ENCODE data around the gene RPRD1B.

The RPRD1B gene

GRCh38 chr20:38001173-38001875 is 32.2 kb upstream of the RPRD1B start:
- no peak overlapping the region for H3K4me2 ChIP-seq (ENCODE audit: low read length)
- peaks cover 4% of the 10 kb centered on the region for H3K4me1 ChIP-seq
- H2AFZ ChIP-seq, result no peak overlapping the region
- no peaks in the 10 kb centered on the region for H3K9me3 ChIP-seq (ENCODE audit: control insufficient read depth, low read length)
- H3K9ac ChIP-seq, result no peak overlapping the region
- H3K4me3 ChIP-seq (ENCODE audit: low read depth, low read length), result no peak overlapping the region
- no peak overlapping the region for H3K27ac ChIP-seq
- H3K36me3 ChIP-seq (ENCODE audit: control insufficient read depth, insufficient read depth, low read length), result no peaks in the 10 kb centered on the region
- no peak for TF ChIP-seq CTCF (IDR thresholded peaks at IDR 0.05)
- H3K79me2 ChIP-seq, result no peaks in the 10 kb centered on the region
- no peaks in the 10 kb centered on the region for H3K27me3 ChIP-seq (ENCODE audit: control insufficient read depth, insufficient read depth, low read length)

GRCh38 chr20:38001981-38002380 is 31.6 kb upstream of the RPRD1B start:
- no peaks in the 10 kb centered on the region for H3K27me3 ChIP-seq (ENCODE audit: control insufficient read depth, insufficient read depth, low read length)
- TF ChIP-seq CTCF (IDR thresholded peaks at IDR 0.05), result no peak
- no peaks in the 10 kb centered on the region for H3K36me3 ChIP-seq (ENCODE audit: control insufficient read depth, insufficient read depth, low read length)
- no peaks in the 10 kb centered on the region for H3K9me3 ChIP-seq (ENCODE audit: control insufficient read depth, low read length)
- H3K4me1 ChIP-seq, result no peaks in the 10 kb centered on the region
- no peak overlapping the region for H3K27ac ChIP-seq
- H3K4me2 ChIP-seq (ENCODE audit: low read length), result no peak overlapping the region
- H3K4me3 ChIP-seq (ENCODE audit: low read depth, low read length), result no peak overlapping the region
- no peak overlapping the region for H2AFZ ChIP-seq
- H3K9ac ChIP-seq, result no peak overlapping the region
- H3K79me2 ChIP-seq, result no peaks in the 10 kb centered on the region

GRCh38 chr20:38002422-38002821 is 31.1 kb upstream of the RPRD1B start:
- Histone ChIP-seq H3K9me3 (ENCODE audit: control insufficient read depth, low read length) (no peaks in the 10 kb centered on the region), H3K36me3 (ENCODE audit: control insufficient read depth, insufficient read depth, low read length) (no peaks in the 10 kb centered on the region), H3K4me3 (ENCODE audit: low read depth, low read length) (no peak overlapping the region), H3K79me2 (no peaks in the 10 kb centered on the region), H2AFZ (no peak overlapping the region), H3K27ac (no peak overlapping the region), H3K4me1 (no peaks in the 10 kb centered on the region), H3K27me3 (ENCODE audit: control insufficient read depth, insufficient read depth, low read length) (no peaks in the 10 kb centered on the region), H3K4me2 (ENCODE audit: low read length) (no peak overlapping the region), H3K9ac (no peak overlapping the region)
- TF ChIP-seq CTCF (IDR thresholded peaks at IDR 0.05), result no peak

GRCh38 chr20:38004416-38004815 is 29.1 kb upstream of the RPRD1B start:
- H3K27ac ChIP-seq, result no peak overlapping the region
- H3K4me2 ChIP-seq (ENCODE audit: low read length), result no peak overlapping the region
- H3K9ac ChIP-seq, result no peak overlapping the region
- no peak overlapping the region for H3K4me3 ChIP-seq (ENCODE audit: low read depth, low read length)
- H3K27me3 ChIP-seq (ENCODE audit: control insufficient read depth, insufficient read depth, low read length), result no peaks in the 10 kb centered on the region
- H2AFZ ChIP-seq, result no peak overlapping the region
- TF ChIP-seq CTCF (IDR thresholded peaks at IDR 0.05), result no peak
- no peaks in the 10 kb centered on the region for H3K36me3 ChIP-seq (ENCODE audit: control insufficient read depth, insufficient read depth, low read length)
- no peaks in the 10 kb centered on the region for H3K79me2 ChIP-seq
- H3K4me1 ChIP-seq, result no peaks in the 10 kb centered on the region
- no peaks in the 10 kb centered on the region for H3K9me3 ChIP-seq (ENCODE audit: control insufficient read depth, low read length)

- Histone ChIP-seq H3K9me3 (ENCODE audit: control insufficient read depth, low read length) (no peaks in the 10 kb centered on the region), H3K27ac (no peak overlapping the region), H3K79me2 (no peaks in the 10 kb centered on the region), H3K36me3 (ENCODE audit: control insufficient read depth, insufficient read depth, low read length) (no peaks in the 10 kb centered on the region), H2AFZ (no peak overlapping the region), H3K4me2 (ENCODE audit: low read length) (no peak overlapping the region), H3K4me3 (ENCODE audit: low read depth, low read length) (no peak overlapping the region), H3K4me1 (no peaks in the 10 kb centered on the region), H3K9ac (no peak overlapping the region), H3K27me3 (ENCODE audit: control insufficient read depth, insufficient read depth, low read length) (no peaks in the 10 kb centered on the region)
- TF ChIP-seq CTCF (IDR thresholded peaks at IDR 0.05), result no peak
Measured at GRCh38 chr20:38005903-38006302, 27.6 kb upstream of the RPRD1B start.
